ENCODE measurements around the gene GET3. TPM values are rescaled to one million over a fixed set of nuclear protein-coding genes. Genes with fewer than 3 reads are reported as not detected.

The GET3 gene
- total and polyA plus RNA-seq, 2 donors (not counting 1 experiment from before 2014, with no cell fraction given): 37.2 to 61.7 TPM

DNA sequence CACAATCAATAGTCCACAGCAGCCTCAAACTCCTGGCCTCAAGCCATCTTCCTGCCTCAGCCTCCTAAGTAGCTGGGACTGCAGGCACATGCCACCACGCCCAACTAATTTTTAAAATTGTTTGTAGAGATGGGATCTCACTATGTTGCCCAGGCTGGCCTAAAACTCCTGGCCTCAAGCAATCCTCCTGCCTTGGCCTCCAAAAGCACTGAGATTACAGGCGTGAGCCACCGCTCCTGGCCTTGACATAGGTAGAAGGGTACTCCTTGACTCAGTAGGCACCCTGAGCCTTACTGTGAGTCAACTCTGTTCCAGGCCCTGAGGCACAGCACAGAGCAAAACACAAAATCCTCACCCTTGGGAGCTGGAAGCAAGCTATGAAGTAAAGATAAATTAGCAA lies 21.4 kb upstream of the GET3 start:
- peaks cover 43% of the 10 kb centered on the region for H3K79me2 ChIP-seq (ENCODE audit: control insufficient read depth, insufficient read depth, low read length)
- H3K36me3 ChIP-seq (replicated peaks in 1 of 2; ENCODE audit: control extremely low read depth in 1 of 2, control insufficient read depth in 1 of 2, extremely low read depth in 1 of 2, insufficient read depth in 2 of 2, low read length in 1 of 2): peaks cover 2 to 30% of the 10 kb centered on the region in 2 experiments
- POLR2A ChIA-PET: no interaction called here

DNA sequence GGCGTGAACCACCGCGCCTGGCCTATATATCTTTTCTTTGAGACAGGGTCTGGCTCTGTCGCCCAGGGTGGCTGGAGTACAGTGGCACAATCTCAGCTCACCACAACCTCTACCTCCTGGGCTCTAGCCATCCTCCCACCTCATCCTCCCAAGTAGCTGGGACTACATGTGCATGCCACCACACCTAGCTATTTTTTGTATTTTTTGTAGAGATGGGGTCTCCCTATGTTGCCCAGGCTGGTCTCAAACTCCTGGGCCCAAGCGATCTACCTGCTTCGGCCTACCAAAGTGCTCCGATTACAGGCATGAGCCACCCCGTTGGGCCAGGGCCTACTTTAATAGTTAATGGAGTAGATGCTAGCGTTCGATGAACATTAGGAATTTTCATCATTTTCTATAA lies 17.0 kb upstream of the GET3 start:
- Histone ChIP-seq H3K9me3 (ENCODE audit: control extremely low read depth in 1 of 3, control insufficient read depth in 2 of 3, insufficient read depth in 1 of 3, low read length in 2 of 3) (no peaks in the 10 kb centered on the region), H3K4me3 (ENCODE audit: control extremely low read depth in 1 of 5, extremely low read depth in 1 of 5, insufficient read depth in 1 of 5, low read depth in 2 of 5, low read length in 4 of 5) (no peak overlapping the region), H4K20me1 (ENCODE audit: control insufficient read depth, insufficient read depth, low read length, poor library complexity, severe bottlenecking) (peaks cover 11% of the 10 kb centered on the region), H3K27me3 (replicated peaks in 1 of 4; ENCODE audit: control extremely low read depth in 1 of 4, control insufficient read depth in 3 of 4, insufficient read depth in 4 of 4, low read length in 3 of 4) (no peaks in the 10 kb centered on the region), H2AFZ (ENCODE audit: insufficient read depth, low read depth, low read length, poor library complexity, severe bottlenecking) (no peak overlapping the region), H3K9ac (ENCODE audit: low read length) (no peak overlapping the region), H3K4me2 (replicated peaks; ENCODE audit: low read depth, low read length, poor library complexity, severe bottlenecking) (peak overlapping the region; percentile 95), H3K79me2 (ENCODE audit: control insufficient read depth, insufficient read depth, low read length) (peaks cover 75% of the 10 kb centered on the region), H3K27ac (ENCODE audit: low read length in 2 of 2) (no peak overlapping the region), H3K36me3 (replicated peaks in 1 of 2; ENCODE audit: control extremely low read depth in 1 of 2, control insufficient read depth in 1 of 2, extremely low read depth in 1 of 2, insufficient read depth in 2 of 2, low read length in 1 of 2) (peaks cover 2 to 7% of the 10 kb centered on the region in 2 experiments), H3K4me1 (ENCODE audit: control insufficient read depth in 2 of 2, insufficient read depth in 2 of 2, low read length in 2 of 2) (peaks cover 29 to 35% of the 10 kb centered on the region in 2 donors)
- no peaks in the 10 kb centered on the region for H3K27me3 Mint-ChIP-seq
- ChIA-PET POLR2A (interaction anchor here (1.3 kb wide), 1 partner anchor 13 kb away, joined by 5 read pairs; no protein-coding TSS in a partner anchor), CTCF (no interaction called here)
- TF ChIP-seq, protein P1, sequence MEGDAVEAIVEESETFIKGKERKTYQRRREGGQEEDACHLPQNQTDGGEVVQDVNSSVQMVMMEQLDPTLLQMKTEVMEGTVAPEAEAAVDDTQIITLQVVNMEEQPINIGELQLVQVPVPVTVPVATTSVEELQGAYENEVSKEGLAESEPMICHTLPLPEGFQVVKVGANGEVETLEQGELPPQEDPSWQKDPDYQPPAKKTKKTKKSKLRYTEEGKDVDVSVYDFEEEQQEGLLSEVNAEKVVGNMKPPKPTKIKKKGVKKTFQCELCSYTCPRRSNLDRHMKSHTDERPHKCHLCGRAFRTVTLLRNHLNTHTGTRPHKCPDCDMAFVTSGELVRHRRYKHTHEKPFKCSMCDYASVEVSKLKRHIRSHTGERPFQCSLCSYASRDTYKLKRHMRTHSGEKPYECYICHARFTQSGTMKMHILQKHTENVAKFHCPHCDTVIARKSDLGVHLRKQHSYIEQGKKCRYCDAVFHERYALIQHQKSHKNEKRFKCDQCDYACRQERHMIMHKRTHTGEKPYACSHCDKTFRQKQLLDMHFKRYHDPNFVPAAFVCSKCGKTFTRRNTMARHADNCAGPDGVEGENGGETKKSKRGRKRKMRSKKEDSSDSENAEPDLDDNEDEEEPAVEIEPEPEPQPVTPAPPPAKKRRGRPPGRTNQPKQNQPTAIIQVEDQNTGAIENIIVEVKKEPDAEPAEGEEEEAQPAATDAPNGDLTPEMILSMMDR (IDR thresholded peaks at IDR 0.05): no peak
- TF ChIP-seq EZH2 (IDR thresholded peaks at IDR 0.05; ENCODE audit: borderline replicate concordance, insufficient read depth, low read depth, low read length, poor library complexity, severe bottlenecking): no peak
- WGBS (ENCODE audit: insufficient coverage): 95% methylated on average over 6 of the region's 10 CpGs
- no peaks in the 10 kb centered on the region for H3K9me3 Mint-ChIP-seq (ENCODE audit: insufficient read depth)
- H3K27ac Mint-ChIP-seq: peak overlapping the region; percentile 56
- intact Hi-C loops (cut with micrococcal nuclease): loop anchor here (5.0 kb wide), 2 partner anchors 53 to 87 kb away; partner anchors contain the start of genes MAN2B1, RNASEH2A and WDR83
- H3K4me3 Mint-ChIP-seq: peak overlapping the region; percentile 80
- DNase-seq: no peak
- no peak for ATAC-seq (ENCODE audit: low read depth)
- peaks cover 38% of the 10 kb centered on the region for H3K4me1 Mint-ChIP-seq

More for the DNA sequence above, 21.4 kb upstream of the GET3 start:
- DNase-seq (no peak), ATAC-seq (ENCODE audit: low read depth) (no peak)
- H3K9ac ChIP-seq (ENCODE audit: low read length): no peak overlapping the region
- Mint-ChIP-seq H3K27me3 (no peaks in the 10 kb centered on the region), H3K4me1 (peaks cover 13% of the 10 kb centered on the region), H3K4me3 (no peak overlapping the region), H3K27ac (no peak overlapping the region), H3K9me3 (ENCODE audit: insufficient read depth) (no peaks in the 10 kb centered on the region)
- H4K20me1 ChIP-seq (ENCODE audit: control insufficient read depth, insufficient read depth, low read length, poor library complexity, severe bottlenecking): peaks cover 2% of the 10 kb centered on the region
- no peak overlapping the region for H3K27ac ChIP-seq (ENCODE audit: low read length in 2 of 2)
- no peak overlapping the region for H3K4me2 ChIP-seq (replicated peaks; ENCODE audit: low read depth, low read length, poor library complexity, severe bottlenecking)
- TF ChIP-seq, protein P1 (IDR thresholded peaks at IDR 0.05): no peak
- TF ChIP-seq EZH2 (IDR thresholded peaks at IDR 0.05; ENCODE audit: borderline replicate concordance, insufficient read depth, low read depth, low read length, poor library complexity, severe bottlenecking): no peak
- 100% methylated on average over 2 of the region's 3 CpGs for WGBS (ENCODE audit: insufficient coverage)
- H2AFZ ChIP-seq (ENCODE audit: insufficient read depth, low read depth, low read length, poor library complexity, severe bottlenecking): no peak overlapping the region
- no peaks in the 10 kb centered on the region for H3K9me3 ChIP-seq (ENCODE audit: control extremely low read depth in 1 of 3, control insufficient read depth in 2 of 3, insufficient read depth in 1 of 3, low read length in 2 of 3)
- H3K4me1 ChIP-seq (ENCODE audit: control insufficient read depth in 2 of 2, insufficient read depth in 2 of 2, low read length in 2 of 2): peaks cover 7 to 8% of the 10 kb centered on the region in 2 donors
- intact Hi-C loops (cut with micrococcal nuclease): no loop called here
- no peak overlapping the region for H3K4me3 ChIP-seq (ENCODE audit: control extremely low read depth in 1 of 5, extremely low read depth in 1 of 5, insufficient read depth in 1 of 5, low read depth in 2 of 5, low read length in 4 of 5)
- CTCF ChIA-PET: interaction anchor here (0.7 to 7.3 kb wide), 9 partner anchors 9 to 132 kb away, joined by 3 to 45 read pairs (median 7); partner anchors contain the start of gene GET3
- H3K27me3 ChIP-seq (replicated peaks in 1 of 4; ENCODE audit: control extremely low read depth in 1 of 4, control insufficient read depth in 3 of 4, insufficient read depth in 4 of 4, low read length in 3 of 4): no peaks in the 10 kb centered on the region
